GM12874 (cell line): ENCODE measurements around the gene AOX1.

Source experiments
- CTCF ChIP-seq: IDR thresholded peaks from 2 replicates; pipeline ENCODE4 v1.5.1; 2011; ENCODE audit warnings: low read depth, mild to moderate bottlenecking, control low read depth, low read length, moderate library complexity; ENCODE audit not compliant: insufficient read depth

AOX1 gene

GRCh38 chr2:200652158-200652557, 66.3 kb downstream of the AOX1 start:
- TF ChIP-seq CTCF = no peak

- TF ChIP-seq CTCF = no peak
Observed at GRCh38 chr2:200653021-200653420, 67.2 kb downstream of the AOX1 start.

GRCh38 chr2:200654823-200655222, 69.0 kb downstream of the AOX1 start:
- no peak for TF ChIP-seq CTCF

- no peak for TF ChIP-seq CTCF
Observed at GRCh38 chr2:200655918-200656580, 70.2 kb downstream of the AOX1 start.

- TF ChIP-seq CTCF = no peak
Observed at GRCh38 chr2:200658278-200658864, 72.6 kb downstream of the AOX1 start.

- no peak for TF ChIP-seq CTCF
Observed at GRCh38 chr2:200659410-200659809, 73.6 kb downstream of the AOX1 start.

- no peak for TF ChIP-seq CTCF
Observed at GRCh38 chr2:200661477-200661876, 75.7 kb downstream of the AOX1 start.
